HepG2 (cell line): ENCODE data around the gene FLYWCH1. TPM values are rescaled to one million over a fixed set of nuclear protein-coding genes. Genes with fewer than 3 reads are reported as not detected.

Experiments
- ATAC-seq: fragments of 200-7000 bp; cut with Tn5 transposase; 3 replicates; pipeline ENCODE4 v1.9.1; 2020; ENCODE audit warnings: mild to moderate bottlenecking, moderate library complexity
- BruUV-seq: library from RNA; stranded (reverse); fragments of 400-500 nt; replicated peaks from 2 replicates; lab custom pipeline; 2021; lab: Mats Ljungman, UMichigan
- CTCF ChIA-PET: fragments of 300-600 bp; formaldehyde crosslinking; extraction: SDS; loops from one replicate; lab custom pipeline; 2021; ENCODE audit warnings: low total read pairs, inconsistent platforms, low intra/inter-chr PET ratio; lab: Yijun Ruan, JAX
- POLR2A ChIA-PET: fragments of 350-600 bp; sonication (Branson Sonifier 250); formaldehyde crosslinking; loops from one replicate; lab custom pipeline; 2020; ENCODE audit warnings: antibody characterized with exemption, inconsistent platforms; lab: Yijun Ruan, JAX
- DNase-seq: peaks from one replicate; pipeline ENCODE4 v3.0.0-alpha.2; 2015; ENCODE audit warnings: low spot score
- FAIRE-seq: peaks from 3 replicates; lab custom pipeline; 2011; peaks lifted over from hg19 to GRCh38; lab: Jason Lieb, UNC
- H2AFZ ChIP-seq: one replicate; pipeline ENCODE4 v1.6.1; 2011; ENCODE audit warnings: low read length, inconsistent platforms
- H3K27ac ChIP-seq: fragments of 300-600 bp; 3 replicates; pipeline ENCODE4 v1.8.0; 2011; ENCODE audit warnings: mixed run types, mild to moderate bottlenecking, mixed read lengths, low read length, inconsistent platforms; ENCODE audit not compliant: insufficient read depth; ENCODE audit errors: extremely low read length
- H3K27me3 ChIP-seq, 2 experiments: fragments of 200-600 bp in 1 of 2; 2 replicates in 1 of 2; 3 replicates in 1 of 2; pipeline versions ENCODE4 v1.6.0 to v1.8.0; 2011; ENCODE audit warnings: low read length in 2 of 2, mild to moderate bottlenecking in 2 of 2, moderate library complexity in 2 of 2, inconsistent platforms in 1 of 2; ENCODE audit not compliant: insufficient read depth in 2 of 2, control insufficient read depth in 1 of 2
- H3K36me3 ChIP-seq, 2 experiments: fragments of 200-600 bp in 1 of 2; replicated peaks in 1 of 2; 2 replicates in 1 of 2; 3 replicates in 1 of 2; pipeline versions ENCODE4 v1.5.1 to v1.8.0; 2011; ENCODE audit warnings: low read length in 2 of 2, inconsistent platforms in 1 of 2; ENCODE audit not compliant: insufficient read depth in 2 of 2, control insufficient read depth in 1 of 2
- H3K4me1 ChIP-seq: 2 replicates; pipeline ENCODE4 v1.5.1; 2012; ENCODE audit warnings: low read length, inconsistent platforms; ENCODE audit not compliant: insufficient read depth
- H3K4me2 ChIP-seq: 2 replicates; pipeline ENCODE4 v1.6.0; 2011; ENCODE audit warnings: low read depth, low read length, inconsistent platforms
- H3K4me3 ChIP-seq, 3 experiments: fragments of 200-600 bp in 1 of 3; sonication (generic), shearing (Covaris generic) in 1 of 3; replicated peaks in 1 of 3; 2 replicates each; pipeline ENCODE4 v1.5.1; 2011 to 2016; ENCODE audit warnings: low read length in 3 of 3, inconsistent platforms in 2 of 3, low read depth in 2 of 3, mild to moderate bottlenecking in 2 of 3, control low read depth in 1 of 3, mixed read lengths in 1 of 3; ENCODE audit not compliant: insufficient read depth in 1 of 3
- H3K79me2 ChIP-seq: one replicate; pipeline ENCODE4 v1.6.1; 2011; ENCODE audit warnings: low read length, inconsistent platforms; ENCODE audit not compliant: insufficient read depth
- H3K9ac ChIP-seq: 2 replicates; pipeline ENCODE4 v1.6.0; 2011; ENCODE audit warnings: mild to moderate bottlenecking, low read depth, low read length, inconsistent platforms; ENCODE audit not compliant: insufficient read depth
- H3K9me3 ChIP-seq: 2 replicates; pipeline ENCODE4 v1.5.1; 2012; ENCODE audit warnings: mild to moderate bottlenecking, low read length
- H4K20me1 ChIP-seq: 2 replicates; pipeline ENCODE4 v1.6.0; 2011; ENCODE audit warnings: inconsistent platforms, mild to moderate bottlenecking, low read length, moderate library complexity; ENCODE audit not compliant: insufficient read depth
- EED ChIP-seq: sonication (generic); formaldehyde crosslinking; IDR thresholded peaks from 2 replicates; pipeline ENCODE4 v1.5.0; 2020; ENCODE audit warnings: mild to moderate bottlenecking, missing genetic modification reagents
- KDM4B ChIP-seq: sonication (generic); formaldehyde crosslinking; IDR thresholded peaks from 2 replicates; pipeline ENCODE4 v1.4.0; 2020; ENCODE audit warnings: missing genetic modification reagents
- NR2F6 ChIP-seq, 2 experiments: IDR thresholded peaks; 2 replicates each; pipeline ENCODE4 v1.6.1; 2016; ENCODE audit warnings: antibody characterized with exemption in 1 of 2, mild to moderate bottlenecking in 1 of 2
- PITX1 ChIP-seq: sonication (generic); formaldehyde crosslinking; IDR thresholded peaks from 2 replicates; pipeline ENCODE4 v1.5.1; 2020; ENCODE audit warnings: mild to moderate bottlenecking, missing genetic modification reagents
- PLRG1 ChIP-seq: fragments of 450-650 bp; conservative IDR thresholded peaks from 2 replicates; pipeline ENCODE4 v1.6.1; 2016
- RFX3 ChIP-seq: IDR thresholded peaks from 2 replicates; pipeline ENCODE4 v1.6.1; 2016; ENCODE audit warnings: missing biosample characterization, missing genetic modification reagents
- SMARCC2 ChIP-seq: fragments of 450-650 bp; IDR thresholded peaks from 2 replicates; pipeline ENCODE4 v1.6.1; 2017; ENCODE audit warnings: antibody characterized with exemption, mild to moderate bottlenecking
- SOX13 ChIP-seq, 3 experiments: fragments of 450-650 bp in 1 of 3; sonication (generic) in 1 of 3; formaldehyde crosslinking in 1 of 3; IDR thresholded peaks in 2 of 3; conservative IDR thresholded peaks in 1 of 3; 2 replicates each; pipeline versions ENCODE4 v1.5.0 to v1.6.1; 2016 to 2020; ENCODE audit warnings: antibody characterized with exemption in 1 of 3, mild to moderate bottlenecking in 1 of 3, missing compliant biosample characterization in 1 of 3, missing genetic modification reagents in 1 of 3, moderate library complexity in 1 of 3
- TARDBP ChIP-seq: sonication (generic); formaldehyde crosslinking; IDR thresholded peaks from 2 replicates; pipeline ENCODE4 v1.8.0; 2022; ENCODE audit warnings: mild to moderate bottlenecking, missing genetic modification reagents
- THAP9 ChIP-seq: sonication (generic); formaldehyde crosslinking; IDR thresholded peaks from 2 replicates; pipeline ENCODE4; 2020; ENCODE audit warnings: missing genetic modification reagents, mild to moderate bottlenecking, borderline replicate concordance
- ZBTB14 ChIP-seq: sonication (generic); formaldehyde crosslinking; IDR thresholded peaks from 2 replicates; pipeline ENCODE4 v1.4.0; 2020; ENCODE audit warnings: missing genetic modification reagents
- ZNF276 ChIP-seq: sonication (generic); formaldehyde crosslinking; IDR thresholded peaks from 2 replicates; pipeline ENCODE4 v1.4.0; 2020; ENCODE audit warnings: mild to moderate bottlenecking, low read depth, missing genetic modification reagents
- ZNF512 ChIP-seq: sonication (generic); formaldehyde crosslinking; IDR thresholded peaks from 2 replicates; pipeline ENCODE4 v1.4.0; 2020; ENCODE audit warnings: mild to moderate bottlenecking, missing genetic modification reagents
- ZNF556 ChIP-seq: sonication (generic); formaldehyde crosslinking; IDR thresholded peaks from 2 replicates; pipeline ENCODE4 v1.4.0; 2020; ENCODE audit warnings: mild to moderate bottlenecking, missing genetic modification reagents, borderline replicate concordance
- ZNF792 ChIP-seq: IDR thresholded peaks from 2 replicates; pipeline ENCODE4 v1.6.1; 2016
- WGBS: methylation state at CpG from one replicate; pipeline ENCODE4 v1.1.6; 2017; ENCODE audit warnings: low lambda C conversion rate; 5-methylcytosine and 5-hydroxymethylcytosine counted together
- in situ Hi-C: cut with HindIII; loops from 2 replicates; pipeline ENCODE4 v1.10.0; 2017; ENCODE audit warnings: low pct_unique_long_range_greater_than_20kb; ENCODE audit not compliant: extremely low pct_ligation_motif_present
- intact Hi-C: fragments of 100-400 bp; cut with micrococcal nuclease; formaldehyde crosslinking; loops from one replicate; pipeline ENCODE4 v1.10.0; 2022; ENCODE audit not compliant: unreplicated experiment
- polyA plus RNA-seq, 8 experiments: library from polyadenylated mRNA; depleted of rRNA in 3 of 8; stranded (reverse) in 7 of 8; unstranded in 1 of 8; fragments of >200 nt; fragmentation: Illumina TruSeq in 4 of 8; extraction: Trizol in 4 of 8; gene quantifications; 2 replicates each; pipeline versions ENCODE4 v1.2.1 to v1.2.3, GENCODE V29; 2011 to 2016; ENCODE audit warnings: low read depth in 4 of 8, missing spikeins in 1 of 8, mixed read lengths in 1 of 8; ENCODE audit not compliant: insufficient read depth in 1 of 8
- total RNA-seq, 5 experiments: library from RNA; depleted of rRNA; stranded (reverse); fragments of >200 nt; fragmentation: Illumina TruSeq; extraction: Trizol; gene quantifications; 2 replicates each; pipeline ENCODE4 v1.2.3, GENCODE V29; 2016; ENCODE audit warnings: low read depth in 1 of 5

FLYWCH1 gene
- total and polyA plus RNA-seq, 2 of the 13 experiments (the other 11 are each of a cell fraction or from before 2014, with no cell fraction given), result 7.3 to 12.4 TPM

GRCh38 chr16:2898831-2899563 is 12.7 kb upstream of the FLYWCH1 start:
- H3K27ac ChIP-seq, result peak overlapping the region; percentile 80
- FAIRE-seq (peak; percentile 90), ATAC-seq (peak; percentile 91), DNase-seq (peak; percentile 76)
- no peaks in the 10 kb centered on the region; the same call in 1 of the 2 replicates for H4K20me1 ChIP-seq
- H3K9ac ChIP-seq, result peak overlapping the region; percentile 63
- peaks cover 58% of the 10 kb centered on the region for H3K4me1 ChIP-seq
- CTCF ChIA-PET, result no interaction called here
- intact Hi-C loops, result no loop called here
- no peaks in the 10 kb centered on the region for H3K27me3 ChIP-seq
- no peaks in the 10 kb centered on the region for H3K9me3 ChIP-seq
- H3K79me2 ChIP-seq, result no peaks in the 10 kb centered on the region
- no peak overlapping the region for H2AFZ ChIP-seq
- BruUV-seq, result no TSS peak
- POLR2A ChIA-PET, result interaction anchor here (1.0 to 2.2 kb wide), 5 partner anchors 11 to 30 kb away, joined by 3 to 24 read pairs (median 5); partner anchors contain the start of genes FLYWCH1 and FLYWCH2
- 38% methylated on average over 6 of the region's 10 CpGs for WGBS
- in situ Hi-C loops, result no loop called here
- peak overlapping the region in 1 of 3 experiments; percentile 35; a peak in 1 of 6 replicates for H3K4me3 ChIP-seq
- H3K4me2 ChIP-seq, result peak overlapping the region; percentile 71
- H3K36me3 ChIP-seq, result peaks cover 2 to 4% of the 10 kb centered on the region in 2 experiments; a peak in 2 of 5 replicates
- no peak for TF ChIP-seq KDM4B (CRISPR knock-in tag)
- TF ChIP-seq ZNF512 (CRISPR knock-in tag), result no peak
- no peak for TF ChIP-seq NR2F6 (IDR thresholded peaks at IDR 0.05)
- TF ChIP-seq NR2F6 (CRISPR knock-in tag; IDR thresholded peaks at IDR 0.05), result 0 out of 2 replicates have a peak, but pooled peaks have one; percentile 14
- TF ChIP-seq ZNF792 (CRISPR knock-in tag), result 0 out of 2 replicates have a peak, but pooled peaks have one; percentile 16
- TF ChIP-seq PITX1, result peak; percentile 93
- TF ChIP-seq SMARCC2, result no peak
- no peak for TF ChIP-seq SOX13 (IDR thresholded peaks at IDR 0.05)
- TF ChIP-seq SOX13 (CRISPR knock-in tag; conservative IDR thresholded peaks at IDR 0.05 in 1 of 2, IDR thresholded peaks at IDR 0.05 in 1 of 2), result 0 out of 4 replicates have a peak, but pooled peaks of 1 of the 2 experiments have one; percentile 14
- peak; percentile 89 for TF ChIP-seq RFX3 (CRISPR knock-in tag)
- no peak for TF ChIP-seq EED
- peak; percentile 39; the same call in 1 of the 2 replicates for TF ChIP-seq TARDBP (CRISPR knock-in tag)
- no peak for TF ChIP-seq ZNF556 (CRISPR knock-in tag)
- TF ChIP-seq PLRG1, result no peak
- no peak; the same call in 1 of the 2 replicates for TF ChIP-seq THAP9 (CRISPR knock-in tag)
- TF ChIP-seq ZBTB14, result no peak
- no peak for TF ChIP-seq ZNF276
